Smooth muscle cell (in vitro differentiated cells): ENCODE measurements around the gene LOC128125822.

Experiments
- DNase-seq: peaks from one replicate; lab custom pipeline; 2025; ENCODE audit not compliant: unreplicated experiment; lab: John Stamatoyannopoulos, UW
- H2AFZ ChIP-seq: fragments of 200-600 bp; sonication (generic); 2 replicates; pipeline ENCODE4 v1.6.0; 2016; ENCODE audit warnings: antibody characterized with exemption, low read depth, mild to moderate bottlenecking
- H3F3A ChIP-seq: fragments of 200-600 bp; sonication (generic); 2 replicates; pipeline ENCODE4 v1.6.0; 2017; ENCODE audit warnings: antibody characterized with exemption, low read depth
- H3K27ac ChIP-seq: fragments of 200-600 bp; sonication (generic); 2 replicates; pipeline ENCODE4 v1.5.1; 2016; ENCODE audit warnings: low read depth, mild to moderate bottlenecking
- H3K27me3 ChIP-seq: fragments of 200-600 bp; sonication (generic); 2 replicates; pipeline ENCODE4 v1.6.1; 2016; ENCODE audit warnings: low read depth, mild to moderate bottlenecking
- H3K36me3 ChIP-seq: fragments of 200-600 bp; sonication (generic); 2 replicates; pipeline ENCODE4 v1.5.1; 2016; ENCODE audit warnings: low read depth
- H3K4me1 ChIP-seq: fragments of 200-600 bp; sonication (generic); 2 replicates; pipeline ENCODE4 v1.5.1; 2016; ENCODE audit warnings: low read depth
- H3K4me2 ChIP-seq: fragments of 200-600 bp; sonication (generic); 2 replicates; pipeline ENCODE4 v1.6.0; 2016; ENCODE audit warnings: mild to moderate bottlenecking
- H3K4me3 ChIP-seq: fragments of 200-600 bp; sonication (generic); 2 replicates; pipeline ENCODE4 v1.5.1; 2016; ENCODE audit warnings: mild to moderate bottlenecking
- H3K79me2 ChIP-seq: fragments of 200-600 bp; sonication (generic); 2 replicates; pipeline ENCODE4 v1.6.0; 2016; ENCODE audit warnings: low read depth, mild to moderate bottlenecking
- H3K9ac ChIP-seq: fragments of 200-600 bp; sonication (generic); 2 replicates; pipeline ENCODE4 v1.6.0; 2016; ENCODE audit warnings: low read depth
- H3K9me3 ChIP-seq: fragments of 200-600 bp; sonication (generic); replicated peaks from 2 replicates; pipeline ENCODE4 v1.5.1; 2016; ENCODE audit warnings: low read depth
- H4K20me1 ChIP-seq: fragments of 200-600 bp; sonication (generic); 2 replicates; pipeline ENCODE4 v1.6.0; 2016; ENCODE audit warnings: low read depth
- CTCF ChIP-seq: fragments of 200-600 bp; sonication (generic); IDR thresholded peaks from 2 replicates; pipeline ENCODE4 v1.5.1; 2017; ENCODE audit warnings: borderline replicate concordance, mild to moderate bottlenecking, antibody characterized with exemption; ENCODE audit not compliant: insufficient read depth, poor library complexity, severe bottlenecking
- WGBS: methylation state at CpG from one replicate; pipeline ENCODE4 v1.1.7; 2016; ENCODE audit warnings: low lambda C conversion rate; 5-methylcytosine and 5-hydroxymethylcytosine counted together

Gene LOC128125822

GRCh38 chr6:63530991-63531390, 41.3 kb upstream of the LOC128125822 start:
- TF ChIP-seq CTCF: no peak
- Histone ChIP-seq H3K9me3 (no peaks in the 10 kb centered on the region), H3K9ac (no peak overlapping the region), H3K79me2 (no peaks in the 10 kb centered on the region), H3K36me3 (no peaks in the 10 kb centered on the region), H2AFZ (no peak overlapping the region), H3K4me3 (no peak overlapping the region), H4K20me1 (no peaks in the 10 kb centered on the region), H3K27ac (no peak overlapping the region), H3K27me3 (no peaks in the 10 kb centered on the region), H3F3A (peaks cover 10% of the 10 kb centered on the region), H3K4me2 (no peak overlapping the region), H3K4me1 (peaks cover 7% of the 10 kb centered on the region)
- DNase-seq: no peak
- 72% methylated on average over 1 of the region's 1 CpG for whole genome bisulfite sequencing

- Histone ChIP-seq H4K20me1 (no peaks in the 10 kb centered on the region), H3K36me3 (no peaks in the 10 kb centered on the region), H3K9ac (no peak overlapping the region), H3K4me1 (no peaks in the 10 kb centered on the region), H3K4me2 (no peak overlapping the region), H3K27me3 (no peaks in the 10 kb centered on the region), H3K27ac (no peak overlapping the region), H3K9me3 (no peaks in the 10 kb centered on the region), H2AFZ (no peak overlapping the region), H3F3A (peaks cover 4% of the 10 kb centered on the region), H3K79me2 (no peaks in the 10 kb centered on the region), H3K4me3 (no peak overlapping the region)
- no peak for DNase-seq
- 90% methylated on average over 3 of the region's 3 CpGs for WGBS
- TF ChIP-seq CTCF: no peak
Measured at GRCh38 chr6:63533026-63533425, 39.3 kb upstream of the LOC128125822 start.

- Histone ChIP-seq H3K9me3 (no peaks in the 10 kb centered on the region), H3K36me3 (no peaks in the 10 kb centered on the region), H2AFZ (no peak overlapping the region), H4K20me1 (no peaks in the 10 kb centered on the region), H3K27me3 (no peaks in the 10 kb centered on the region), H3F3A (no peaks in the 10 kb centered on the region), H3K4me2 (no peak overlapping the region), H3K4me1 (no peaks in the 10 kb centered on the region), H3K4me3 (no peak overlapping the region), H3K79me2 (no peaks in the 10 kb centered on the region), H3K9ac (no peak overlapping the region), H3K27ac (no peak overlapping the region)
- DNase-seq: no peak
- no peak for TF ChIP-seq CTCF
- WGBS: 93% methylated on average over 4 of the region's 4 CpGs
Measured at GRCh38 chr6:63533952-63534351, 38.3 kb upstream of the LOC128125822 start.

- Histone ChIP-seq H3K27ac (peak overlapping the region; percentile 22), H3K27me3 (no peaks in the 10 kb centered on the region), H3K4me2 (no peak overlapping the region), H3F3A (no peaks in the 10 kb centered on the region), H3K4me3 (no peak overlapping the region), H3K79me2 (no peaks in the 10 kb centered on the region), H2AFZ (no peak overlapping the region), H4K20me1 (no peaks in the 10 kb centered on the region), H3K36me3 (no peaks in the 10 kb centered on the region), H3K9ac (no peak overlapping the region), H3K9me3 (no peaks in the 10 kb centered on the region), H3K4me1 (no peaks in the 10 kb centered on the region)
- no peak for DNase-seq
- 57% methylated on average over 9 of the region's 9 CpGs for WGBS
- no peak for TF ChIP-seq CTCF
Measured at GRCh38 chr6:63537201-63537958, 34.9 kb upstream of the LOC128125822 start.
